ENCODE data around the gene GTF2A1L.

Gene GTF2A1L

GRCh38 chr2:48709096-48710034, 91.7 kb downstream of the GTF2A1L start:
- no peak for DNase-seq

- DNase-seq = no peak
These were observed 93.7 kb downstream of the GTF2A1L start for GRCh38 chr2:48711343-48711742.

- DNase-seq = no peak
These were observed 94.5 kb downstream of the GTF2A1L start for GRCh38 chr2:48712151-48712550.

- no peak for DNase-seq
These were observed 96.0 kb downstream of the GTF2A1L start for GRCh38 chr2:48713647-48714046.

GRCh38 chr2:48714245-48714644, 96.6 kb downstream of the GTF2A1L start:
- no peak for DNase-seq

GRCh38 chr2:48715042-48715899, 97.6 kb downstream of the GTF2A1L start:
- DNase-seq = no peak

- DNase-seq = no peak
These were observed 98.3 kb downstream of the GTF2A1L start for GRCh38 chr2:48715956-48716355.

GRCh38 chr2:48717846-48718245, 100.2 kb downstream of the GTF2A1L start:
- DNase-seq = no peak

- no peak for DNase-seq
These were observed 102.0 kb downstream of the GTF2A1L start for GRCh38 chr2:48719480-48720177.

- DNase-seq = no peak
These were observed 103.5 kb downstream of the GTF2A1L start for GRCh38 chr2:48721158-48721557.

GRCh38 chr2:48722391-48722790, 104.7 kb downstream of the GTF2A1L start:
- no peak for DNase-seq

GRCh38 chr2:48723129-48723528, 105.5 kb downstream of the GTF2A1L start:
- DNase-seq = no peak

GRCh38 chr2:48724278-48724677, 106.6 kb downstream of the GTF2A1L start:
- DNase-seq = no peak

- no peak for DNase-seq
These were observed 108.2 kb downstream of the GTF2A1L start for GRCh38 chr2:48725696-48726494.

GRCh38 chr2:48727560-48727959, 109.9 kb downstream of the GTF2A1L start:
- DNase-seq = no peak

GRCh38 chr2:48728295-48728694, 110.6 kb downstream of the GTF2A1L start:
- no peak for DNase-seq

- no peak for DNase-seq
These were observed 111.2 kb downstream of the GTF2A1L start for GRCh38 chr2:48728840-48729239.
